IMR-90 (cell line): ENCODE data around the gene OR8G5. TPM values are rescaled to one million over a fixed set of nuclear protein-coding genes. Genes with fewer than 3 reads are reported as not detected.

Experiments
- ATAC-seq: fragments of 200-7000 bp; cut with Tn5 transposase; 2 replicates; pipeline ENCODE4 v1.9.1; 2020; ENCODE audit warnings: low read depth, mild to moderate bottlenecking, moderate library complexity
- BruUV-seq: library from RNA; stranded (reverse); fragments of 400-500 nt; replicated peaks from 2 replicates; lab custom pipeline; 2021; lab: Mats Ljungman, UMichigan
- CTCF ChIA-PET: fragments of 300-600 bp; formaldehyde crosslinking; extraction: SDS; loops from one replicate; lab custom pipeline; 2021; ENCODE audit warnings: antibody characterized with exemption; lab: Yijun Ruan, JAX
- POLR2A ChIA-PET: fragments of 300-600 bp; sonication (Branson Sonifier 250); formaldehyde crosslinking; loops from one replicate; lab custom pipeline; 2022; ENCODE audit warnings: antibody characterized with exemption; ENCODE audit not compliant: unreplicated experiment; lab: Charles Lee
- DNase-seq: peaks from one replicate; pipeline ENCODE4 v3.0.0; 2013
- H2AFZ ChIP-seq: replicated peaks from 2 replicates; pipeline ENCODE3; 2013; ENCODE audit warnings: low read length, mild to moderate bottlenecking; ENCODE audit not compliant: poor library complexity
- H2AK5ac ChIP-seq: 2 replicates; pipeline ENCODE4 v1.6.1; 2013; ENCODE audit warnings: low read depth, low read length, inconsistent platforms
- H2AK9ac ChIP-seq: replicated peaks from 2 replicates; pipeline ENCODE3; 2013; ENCODE audit warnings: mild to moderate bottlenecking, low read depth, low read length, moderate library complexity; ENCODE audit not compliant: poor library complexity
- H2BK120ac ChIP-seq: 2 replicates; pipeline ENCODE4 v1.6.1; 2013; ENCODE audit warnings: low read depth, low read length, inconsistent platforms
- H2BK15ac ChIP-seq: 3 replicates; pipeline ENCODE4 v1.6.1; 2013; ENCODE audit warnings: low read depth, low read length, inconsistent platforms
- H2BK20ac ChIP-seq: 2 replicates; pipeline ENCODE4 v1.6.1; 2013; ENCODE audit warnings: low read depth, mild to moderate bottlenecking, inconsistent platforms, low read length, moderate library complexity
- H2BK5ac ChIP-seq: 2 replicates; pipeline ENCODE4 v1.6.1; 2013; ENCODE audit warnings: mild to moderate bottlenecking, low read depth, low read length, inconsistent platforms; ENCODE audit not compliant: poor library complexity, severe bottlenecking
- H3K14ac ChIP-seq: replicated peaks from 2 replicates; pipeline ENCODE4 v1.6.1; 2013; ENCODE audit warnings: low read depth, low read length, inconsistent platforms
- H3K18ac ChIP-seq: 2 replicates; pipeline ENCODE4 v1.6.1; 2013; ENCODE audit warnings: low read depth, low read length, control low read depth
- H3K23ac ChIP-seq: 2 replicates; pipeline ENCODE4 v1.6.1; 2013; ENCODE audit warnings: low read depth, low read length, inconsistent platforms
- H3K27ac ChIP-seq: 2 replicates; pipeline ENCODE4 v1.5.1; 2013; ENCODE audit warnings: mild to moderate bottlenecking, control low read depth, low read length; ENCODE audit not compliant: insufficient read depth
- H3K27me3 ChIP-seq: 2 replicates; pipeline ENCODE4 v1.6.1; 2013; ENCODE audit warnings: low read length; ENCODE audit not compliant: control insufficient read depth, insufficient read depth
- H3K36me3 ChIP-seq: 2 replicates; pipeline ENCODE4 v1.6.1; 2013; ENCODE audit warnings: low read length, mixed read lengths; ENCODE audit not compliant: control insufficient read depth, insufficient read depth
- H3K4ac ChIP-seq: 2 replicates; pipeline ENCODE4 v1.6.1; 2013; ENCODE audit warnings: low read depth, low read length, inconsistent platforms
- H3K4me1 ChIP-seq: 2 replicates; pipeline ENCODE4 v1.6.1; 2013; ENCODE audit warnings: low read length, mixed read lengths; ENCODE audit not compliant: control insufficient read depth, insufficient read depth
- H3K4me2 ChIP-seq: 2 replicates; pipeline ENCODE4 v1.6.1; 2013; ENCODE audit warnings: low read depth, mild to moderate bottlenecking, control low read depth, low read length, moderate library complexity
- H3K4me3 ChIP-seq: 2 replicates; pipeline ENCODE4 v1.5.1; 2013; ENCODE audit warnings: low read depth, mild to moderate bottlenecking, control low read depth, low read length, moderate library complexity; ENCODE audit not compliant: insufficient read depth
- H3K56ac ChIP-seq: 2 replicates; pipeline ENCODE4 v1.6.1; 2013; ENCODE audit warnings: low read length, inconsistent platforms; ENCODE audit not compliant: insufficient read depth; ENCODE audit errors: extremely low read depth
- H3K79me1 ChIP-seq, 2 experiments: 2 replicates each; pipeline ENCODE4 v1.6.1; 2013; ENCODE audit warnings: low read length in 2 of 2, inconsistent platforms in 1 of 2, low read depth in 1 of 2
- H3K9ac ChIP-seq: 2 replicates; pipeline ENCODE4 v1.6.1; 2013; ENCODE audit warnings: low read depth, low read length, control low read depth
- H3K9me1 ChIP-seq: 2 replicates; pipeline ENCODE4 v1.6.1; 2013; ENCODE audit warnings: low read length, inconsistent platforms; ENCODE audit not compliant: insufficient read depth
- H3K9me3 ChIP-seq: 2 replicates; pipeline ENCODE4 v1.6.1; 2013; ENCODE audit warnings: low read length; ENCODE audit not compliant: control insufficient read depth, insufficient read depth
- H4K20me1 ChIP-seq: 2 replicates; pipeline ENCODE4 v1.6.1; 2013; ENCODE audit warnings: low read length, inconsistent platforms; ENCODE audit not compliant: insufficient read depth
- H4K5ac ChIP-seq: 2 replicates; pipeline ENCODE4 v1.6.1; 2013; ENCODE audit warnings: mild to moderate bottlenecking, low read depth, low read length, control low read depth
- H4K8ac ChIP-seq, 2 experiments: 2 replicates each; pipeline ENCODE4 v1.6.1; 2013; ENCODE audit warnings: low read depth in 2 of 2, low read length in 2 of 2, control low read depth in 1 of 2, inconsistent platforms in 1 of 2
- H4K91ac ChIP-seq: 2 replicates; pipeline ENCODE4 v1.6.1; 2013; ENCODE audit warnings: low read depth, low read length, inconsistent platforms; ENCODE audit not compliant: insufficient read depth
- BHLHE40 ChIP-seq: fragments of 150-350 bp; IDR thresholded peaks from 2 replicates; pipeline ENCODE4 v1.6.1; 2016; ENCODE audit warnings: mild to moderate bottlenecking, low read depth, low read length
- CHD1 ChIP-seq: IDR thresholded peaks from 2 replicates; pipeline ENCODE4 v1.6.1; 2012; ENCODE audit warnings: low read depth, low read length, improper control_type of control experiment
- CTCF ChIP-seq: conservative IDR thresholded peaks from 2 replicates; pipeline ENCODE4 v1.5.1; 2012; ENCODE audit warnings: mild to moderate bottlenecking, low read depth, low read length, improper control_type of control experiment
- FOS ChIP-seq: fragments of 150-350 bp; IDR thresholded peaks from 2 replicates; pipeline ENCODE4 v1.6.1; 2016; ENCODE audit warnings: low read depth, low read length
- MAFK ChIP-seq: IDR thresholded peaks from 2 replicates; pipeline ENCODE4 v1.6.1; 2012; ENCODE audit warnings: low read depth, low read length, improper control_type of control experiment
- MAZ ChIP-seq: IDR thresholded peaks from 2 replicates; pipeline ENCODE4 v1.6.1; 2012; ENCODE audit warnings: low read depth, mild to moderate bottlenecking, low read length, improper control_type of control experiment, moderate library complexity, borderline replicate concordance
- MXI1 ChIP-seq: IDR thresholded peaks from 2 replicates; pipeline ENCODE4 v1.6.1; 2012; ENCODE audit warnings: low read depth, mild to moderate bottlenecking, low read length, moderate library complexity, borderline replicate concordance
- SMC3 ChIP-seq: fragments of 150-350 bp; IDR thresholded peaks from 2 replicates; pipeline ENCODE4 v1.6.1; 2016; ENCODE audit warnings: low read depth, mild to moderate bottlenecking, antibody characterized with exemption, low read length, moderate library complexity
- WGBS, 2 experiments: methylation state at CpG; one replicate each; pipeline versions ENCODE4 v1.1.5 to v1.1.7; 2013; ENCODE audit warnings: missing lambda C conversion rate in 2 of 2; ENCODE audit not compliant: insufficient read length in 1 of 2; ENCODE audit errors: extremely low coverage in 2 of 2; 5-methylcytosine and 5-hydroxymethylcytosine counted together
- dilution Hi-C: fragments of 300-500 bp; cut with HindIII; formaldehyde crosslinking; loops from one replicate; pipeline ENCODE4 v1.14.3; 2018; ENCODE audit warnings: low sequenced_read_pairs; ENCODE audit not compliant: unreplicated experiment
- in situ Hi-C: fragments of 300-500 bp; cut with MboI; formaldehyde crosslinking; loops from 3 replicates; pipeline ENCODE4 v1.14.3; 2019; ENCODE audit warnings: low sequenced_read_pairs, inconsistent platforms, mixed read lengths
- intact Hi-C: fragments of 100-400 bp; cut with micrococcal nuclease; formaldehyde crosslinking; loops from 2 replicates; pipeline ENCODE4 v1.10.0; 2022
- polyA plus RNA-seq, 3 experiments: library from polyadenylated mRNA; depleted of rRNA; stranded (reverse); fragments of >200 nt; gene quantifications; 2 replicates each; pipeline ENCODE4 v1.2.3, GENCODE V29; 2012; ENCODE audit warnings: low replicate concordance in 1 of 3
- total RNA-seq: library from RNA; depleted of rRNA; stranded (reverse); fragments of >200 nt; gene quantifications from 2 replicates; pipeline ENCODE4 v1.2.3, GENCODE V29; 2012

OR8G5 gene
- total and polyA plus RNA-seq, 2 of the 4 experiments (the other 2 are of a cell fraction): not detected

- Histone ChIP-seq H4K8ac (no peak overlapping the region), H2BK5ac (no peak overlapping the region), H2AK5ac (no peak overlapping the region), H3K4me2 (no peak overlapping the region), H4K5ac (no peak overlapping the region), H4K91ac (no peak overlapping the region), H3K27ac (no peak overlapping the region), H2BK20ac (no peak overlapping the region), H3K23ac (no peak overlapping the region), H3K27me3 (no peaks in the 10 kb centered on the region; the same call in 1 of the 2 replicates), H3K36me3 (no peaks in the 10 kb centered on the region), H2BK15ac (no peak overlapping the region), H3K4ac (no peak overlapping the region), H3K18ac (no peak overlapping the region), H2AFZ (no peak overlapping the region), H3K9me1 (no peaks in the 10 kb centered on the region), H3K56ac (no peak overlapping the region), H2AK9ac (no peak overlapping the region), H3K14ac (no peak overlapping the region), H3K9me3 (no peaks in the 10 kb centered on the region), H3K4me1 (no peaks in the 10 kb centered on the region), H4K20me1 (no peaks in the 10 kb centered on the region), H3K9ac (no peak overlapping the region), H3K4me3 (no peak overlapping the region), H2BK120ac (no peak overlapping the region), H3K79me1 (no peaks in the 10 kb centered on the region)
- ChIA-PET CTCF (no interaction called here), POLR2A (no interaction called here)
- DNase-seq (no peak), ATAC-seq (no peak)
- dilution Hi-C loops: no loop called here
- BruUV-seq: no TSS peak
- no peak for TF ChIP-seq CHD1
- no peak for TF ChIP-seq CTCF
- TF ChIP-seq BHLHE40: no peak
- no peak for TF ChIP-seq SMC3
- TF ChIP-seq FOS: no peak
- no peak for TF ChIP-seq MXI1
- TF ChIP-seq MAFK: no peak
- TF ChIP-seq MAZ: no peak
- WGBS, 2 experiments: 40% methylated on average over 1 of the region's 5 CpGs; no CpG with 5 or more reads in 1 of the 2 experiments
- in situ Hi-C loops: no loop called here
- intact Hi-C loops: no loop called here
These were observed 45.8 kb upstream of the OR8G5 start for GRCh38 chr11:124210421-124210820.
